Testis (tissue), 3 donors: ENCODE results near the gene CSF1. TPM values are rescaled to one million over a fixed set of nuclear protein-coding genes. Genes with fewer than 3 reads are reported as not detected.

Source experiments
- DNase-seq: peaks from one replicate; pipeline ENCODE4 v3.0.0-alpha.2; 2019
- H3K27ac ChIP-seq, 2 donors: fragments of 200-600 bp; sonication (generic); one replicate each; pipeline ENCODE4 v1.5.1; 2019
- H3K27me3 ChIP-seq: fragments of 200-600 bp; sonication (generic); one replicate; pipeline ENCODE4 v1.5.1; 2019
- H3K36me3 ChIP-seq: fragments of 200-600 bp; sonication (generic); one replicate; pipeline ENCODE4 v1.5.1; 2017; ENCODE audit warnings: low read depth; ENCODE audit errors: missing control alignments
- H3K4me1 ChIP-seq: fragments of 200-600 bp; sonication (generic); one replicate; pipeline ENCODE4 v1.5.1; 2019
- H3K4me3 ChIP-seq, 2 donors: fragments of 200-600 bp; sonication (generic); one replicate each; pipeline ENCODE4 v1.5.1; 2017 to 2019
- H3K9me3 ChIP-seq: fragments of 200-600 bp; sonication (generic); one replicate; pipeline ENCODE4 v1.5.1; 2017
- CTCF ChIP-seq, 3 experiments: fragments of 450-650 bp in 2 of 3; fragments of 200-600 bp in 1 of 3; sonication (generic) in 1 of 3; IDR thresholded peaks; one replicate each; pipeline ENCODE4 v1.5.1; 2016 to 2019; ENCODE audit warnings: antibody characterized with exemption in 3 of 3, mild to moderate bottlenecking in 2 of 3, moderate library complexity in 1 of 3
- POLR2A ChIP-seq: fragments of 450-650 bp; IDR thresholded peaks from one replicate; pipeline ENCODE4 v1.6.1; 2017; ENCODE audit warnings: antibody characterized with exemption, mild to moderate bottlenecking, moderate library complexity
- WGBS, 2 donors: methylation state at CpG; one replicate each; pipeline ENCODE4 v1.1.5; 2018; 5-methylcytosine and 5-hydroxymethylcytosine counted together
- intact Hi-C: fragments of 100-400 bp; cut with DNase I; formaldehyde crosslinking; loops from one replicate; pipeline ENCODE4 v1.15.1; 2023; ENCODE audit warnings: low total_unique reads
- polyA plus RNA-seq: library from polyadenylated mRNA; stranded (reverse); fragments of 350-450 nt; fragmentation: Illumina TruSeq; extraction: RNeasy Lipid Tissue Mini Kit (QIAGEN cat#74804); gene quantifications from one replicate; pipeline ENCODE4 v1.2.3, GENCODE V29; 2014; ENCODE audit warnings: low read depth, low replicate concordance; ENCODE audit not compliant: insufficient read depth
- total RNA-seq, 2 donors: library from RNA; depleted of rRNA; stranded (reverse); fragments of >200 nt; gene quantifications; one replicate each; pipeline ENCODE4 v1.2.3, GENCODE V29; 2016

The CSF1 gene
- total and polyA plus RNA-seq, 3 donors from 2014 or later, result 9.8 to 14.2 (median 10.9) TPM

GRCh38 chr1:109875874-109876273 is 34.8 kb upstream of the CSF1 start:
- intact Hi-C loops, result no loop called here
- Histone ChIP-seq H3K9me3 (no peaks in the 10 kb centered on the region), H3K27ac (no peak overlapping the region), H3K4me1 (peaks cover 11% of the 10 kb centered on the region), H3K27me3 (no peaks in the 10 kb centered on the region), H3K36me3 (no peaks in the 10 kb centered on the region), H3K4me3 (no peak overlapping the region)
- TF ChIP-seq POLR2A (no peak), CTCF (IDR thresholded peaks at IDR 0.05) (no peak)
- WGBS, 2 donors, result 88 to 94% methylated on average over 6 of the region's 6 CpGs
- DNase-seq, result no peak

GRCh38 chr1:109876617-109877316 is 33.9 kb upstream of the CSF1 start:
- intact Hi-C loops, result no loop called here
- Histone ChIP-seq H3K27ac (peak overlapping the region; percentile 36 to 73), H3K4me1 (peaks cover 18% of the 10 kb centered on the region), H3K27me3 (no peaks in the 10 kb centered on the region), H3K4me3 (no peak overlapping the region), H3K9me3 (no peaks in the 10 kb centered on the region), H3K36me3 (no peaks in the 10 kb centered on the region)
- 66 to 81% methylated on average over 4 of the region's 4 CpGs for WGBS, 2 donors
- no peak for DNase-seq
- TF ChIP-seq POLR2A, result no peak
- no peak for TF ChIP-seq CTCF (IDR thresholded peaks at IDR 0.05)

GRCh38 chr1:109877317-109877771 is 33.3 kb upstream of the CSF1 start:
- DNase-seq, result peak; percentile 76
- intact Hi-C loops, result no loop called here
- Histone ChIP-seq H3K4me1 (peaks cover 23% of the 10 kb centered on the region), H3K36me3 (no peaks in the 10 kb centered on the region), H3K27ac (peak overlapping the region; percentile 36 to 73), H3K9me3 (no peaks in the 10 kb centered on the region), H3K27me3 (no peaks in the 10 kb centered on the region), H3K4me3 (no peak overlapping the region)
- TF ChIP-seq POLR2A (no peak), CTCF (IDR thresholded peaks at IDR 0.05) (peak in 2 of 3 experiments; percentile 6 to 7)
- WGBS, 2 donors, result 41 to 45% methylated on average over 7 to 13 of the region's 13 CpGs

- WGBS, 2 donors, result 44 to 54% methylated on average over 2 to 3 of the region's 3 CpGs
- intact Hi-C loops, result no loop called here
- H3K4me3 ChIP-seq, result no peak overlapping the region
Observed at GRCh38 chr1:109877776-109878175, 32.9 kb upstream of the CSF1 start.

More at GRCh38 chr1:109877776-109878175, 32.9 kb upstream of the CSF1 start:
- Histone ChIP-seq H3K4me1 (peaks cover 25% of the 10 kb centered on the region), H3K27ac (peak overlapping the region in 1 of 2 donors; percentile 73), H3K9me3 (no peaks in the 10 kb centered on the region), H3K36me3 (no peaks in the 10 kb centered on the region), H3K27me3 (no peaks in the 10 kb centered on the region)
- no peak for DNase-seq
- TF ChIP-seq POLR2A (no peak), CTCF (IDR thresholded peaks at IDR 0.05) (no peak)
